Kidney tubule cell (primary cell): Measurements from ENCODE around the gene IL17RB.

Experiments
- DNase-seq: peaks from one replicate; pipeline ENCODE4 v3.0.0-alpha.2; 2018; ENCODE audit warnings: low spot score

IL17RB gene

GRCh38 chr3:53846134-53846850, at the start of gene IL17RB, which contains the start of gene CHDH:
IL17RB (plus strand) TSS chr3:53846568; CDS start chr3:53846589, 21 bp downstream.
CHDH (minus strand) TSS chr3:53846419; CDS start chr3:53824008, 22,411 bp downstream.
- DNase-seq, result peak; percentile 76

DNA sequence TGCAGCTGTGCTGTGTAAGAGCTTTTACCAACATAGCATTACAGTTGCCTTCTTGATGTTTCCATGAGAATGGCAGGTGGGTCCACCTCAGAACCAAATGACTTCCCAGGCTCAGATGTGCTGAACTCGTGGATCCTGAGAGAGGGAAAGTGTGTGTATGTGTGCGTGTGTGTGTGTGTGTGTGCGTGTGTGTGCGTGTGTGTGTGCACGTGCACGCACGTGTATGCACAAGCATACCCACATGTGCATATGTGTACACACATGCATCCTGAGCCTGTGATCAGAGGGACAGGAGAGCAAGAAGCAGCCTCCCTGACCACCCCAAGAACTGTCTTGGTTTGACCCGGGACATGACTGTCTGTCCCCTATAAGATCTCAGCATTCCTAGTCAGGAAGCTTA, 48.2 kb upstream of the IL17RB start:
- no peak for DNase-seq

DNA sequence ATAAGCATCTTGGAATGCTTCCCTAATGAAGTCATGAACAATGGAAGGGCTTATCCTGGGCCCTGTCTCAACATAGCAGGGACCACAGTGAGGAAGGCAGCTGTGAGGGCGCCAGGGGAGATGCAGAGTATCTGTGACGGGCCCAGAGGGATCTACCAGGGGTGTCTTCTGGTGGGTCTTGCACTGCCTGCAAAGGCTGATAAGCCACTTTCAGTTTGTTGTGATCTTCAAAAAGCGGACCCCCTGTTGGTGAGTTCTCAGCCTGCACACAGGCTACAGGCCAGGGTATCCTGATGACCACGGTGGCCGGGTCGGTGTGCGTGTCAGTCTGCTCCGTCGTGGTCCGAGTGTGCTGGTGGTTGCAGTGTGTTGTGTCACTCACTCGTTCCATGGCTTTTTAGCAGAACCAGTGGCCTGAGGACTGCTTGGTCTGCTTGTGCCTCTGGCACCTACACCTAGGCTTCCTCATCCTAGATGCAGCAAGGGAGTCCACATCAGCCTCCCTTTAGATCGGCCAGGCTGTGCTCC, 47.0 kb upstream of the IL17RB start:
- DNase-seq, result peak; percentile 28

DNA sequence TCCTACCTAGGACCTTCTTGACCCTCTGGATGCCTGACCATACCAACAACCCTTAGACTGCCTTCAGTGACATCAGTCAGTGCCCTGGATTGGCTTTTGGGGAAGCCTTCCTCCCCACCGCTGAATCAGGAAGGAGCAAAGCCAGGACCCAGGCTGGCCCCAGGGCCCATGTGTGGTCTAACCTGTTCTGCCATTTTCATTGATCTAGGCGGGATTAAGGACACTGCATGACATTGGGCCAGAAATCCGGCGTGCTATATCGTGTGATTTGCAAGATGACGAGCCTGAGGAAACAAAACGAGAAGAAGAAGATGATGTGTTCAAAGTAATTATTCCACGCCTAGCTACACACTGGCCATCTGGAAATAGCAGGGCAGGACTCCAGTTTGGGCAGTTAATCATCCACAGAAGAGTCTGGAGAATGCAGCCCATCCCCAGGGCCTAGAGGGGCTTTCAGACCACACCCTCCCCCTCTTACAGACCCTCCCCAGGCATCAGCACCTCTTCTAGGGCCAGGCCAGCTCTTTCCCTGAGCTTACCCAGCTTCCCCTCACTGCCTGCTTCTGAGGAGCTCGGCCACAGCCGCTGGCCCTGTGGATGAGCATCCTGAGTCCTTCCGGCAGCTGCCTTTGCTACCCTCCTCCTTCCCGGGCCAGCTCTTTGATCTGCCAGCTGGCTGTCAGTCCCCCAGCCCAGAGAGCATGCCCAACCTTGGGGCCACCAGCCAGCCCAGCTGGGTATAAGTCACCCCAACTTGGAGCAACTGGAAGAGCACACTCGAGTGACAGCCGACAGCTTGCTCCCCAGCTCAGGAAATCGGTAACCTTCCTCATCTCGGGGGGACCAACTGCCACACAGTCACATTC, 46.1 kb upstream of the IL17RB start:
- DNase-seq, result no peak

GRCh38 chr3:53801319-53801718, 45.0 kb upstream of the IL17RB start:
- no peak for DNase-seq

DNA sequence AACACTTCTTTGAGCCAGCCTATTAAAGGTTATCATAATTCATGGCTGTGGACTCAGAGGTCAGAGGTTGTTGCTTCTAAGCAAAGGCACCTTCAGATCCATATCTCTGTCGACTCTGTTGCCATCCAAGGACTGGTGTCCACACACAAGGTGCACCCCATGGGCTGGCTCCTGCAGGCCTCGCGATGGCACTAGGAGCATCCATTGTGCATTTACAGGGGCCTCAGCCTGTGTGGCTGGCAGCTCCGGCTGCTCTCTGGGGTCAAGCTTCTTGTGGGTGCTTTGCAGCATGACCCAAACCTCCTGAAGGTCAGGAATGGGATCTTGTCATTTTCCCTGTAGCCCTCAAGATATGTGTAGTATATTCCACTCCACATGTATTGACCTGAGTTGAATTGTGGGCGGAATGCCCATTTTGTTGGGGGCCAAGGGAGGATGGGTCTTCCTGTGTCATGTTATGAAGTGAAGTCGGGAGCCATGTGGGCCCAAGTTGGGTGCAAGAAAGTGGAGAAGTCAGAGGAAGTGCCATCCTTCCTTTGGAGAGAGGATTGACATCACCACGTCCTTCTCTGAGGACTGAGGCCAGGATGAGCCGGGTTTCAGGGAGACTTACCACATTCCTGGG, 44.0 kb upstream of the IL17RB start:
- no peak for DNase-seq

DNA sequence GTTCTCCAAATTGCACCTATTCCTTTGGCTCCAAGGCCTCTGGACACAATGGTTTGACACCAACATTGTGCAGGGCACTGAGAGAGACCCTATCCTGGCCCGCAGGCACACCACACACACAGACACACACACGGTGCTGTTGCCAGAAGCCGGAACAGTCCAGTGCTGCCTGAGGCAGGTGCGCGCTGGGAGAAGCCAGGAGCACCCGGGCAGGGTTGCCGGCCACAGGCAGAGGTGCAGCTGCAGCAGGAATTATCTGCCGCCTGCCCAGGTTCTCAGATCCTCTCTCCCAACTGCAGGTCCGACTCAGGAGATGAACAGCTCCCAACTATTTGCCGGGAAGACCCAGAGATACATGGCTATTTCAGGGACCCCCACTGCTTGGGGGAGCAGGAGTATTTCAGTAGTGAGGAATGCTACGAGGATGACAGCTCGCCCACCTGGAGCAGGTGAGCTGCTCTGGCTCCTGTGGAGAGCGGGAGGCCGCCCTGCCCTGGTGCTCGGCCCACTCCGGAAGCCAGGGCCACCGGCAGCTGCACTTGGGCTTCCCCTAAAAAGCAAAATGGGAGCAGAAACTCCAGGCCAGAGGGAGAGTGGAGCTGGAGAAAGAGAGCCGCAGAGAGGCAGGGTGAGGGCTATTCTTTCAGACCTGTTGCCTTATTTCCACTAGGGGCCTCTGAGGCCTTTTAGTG, 43.1 kb upstream of the IL17RB start:
- no peak for DNase-seq

GRCh38 chr3:53803816-53804695, 42.3 kb upstream of the IL17RB start:
- peak; percentile 50 for DNase-seq

GRCh38 chr3:53804697-53805462, 41.5 kb upstream of the IL17RB start:
- peak; percentile 93 for DNase-seq

DNA sequence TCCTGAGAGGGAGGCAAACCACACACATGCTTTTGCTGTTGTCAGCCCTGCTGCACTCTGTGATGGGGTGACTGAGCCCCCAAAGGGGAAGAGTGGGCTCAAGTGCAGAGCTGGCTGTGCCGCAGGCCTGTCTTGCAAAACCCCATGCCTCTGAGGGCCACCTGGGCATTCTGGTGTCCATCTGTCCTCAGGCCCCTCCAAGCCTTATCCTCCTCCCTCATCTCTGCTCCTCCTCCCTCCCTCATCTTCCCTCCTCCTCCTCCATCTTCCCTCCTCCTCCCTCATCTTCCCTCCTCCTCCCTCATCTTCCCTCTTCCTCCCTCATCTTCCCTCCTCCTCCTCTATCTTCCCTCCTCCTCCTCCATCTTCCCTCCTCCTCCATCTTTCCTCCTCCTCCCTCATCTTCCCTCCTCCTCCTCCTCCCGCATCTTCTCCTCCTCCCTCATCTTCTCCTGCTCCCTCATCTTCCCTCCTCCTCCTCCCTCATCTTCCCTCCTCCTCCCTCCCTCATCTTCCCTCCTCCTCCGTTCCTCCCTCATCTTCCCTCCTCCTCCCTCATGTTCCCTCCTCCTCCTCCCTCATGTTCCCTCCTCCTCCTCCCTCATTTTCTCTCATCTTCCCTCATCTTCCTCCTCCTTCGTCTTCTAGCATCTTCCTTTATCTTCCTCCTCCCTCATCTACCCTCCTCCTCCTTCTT, 40.8 kb upstream of the IL17RB start:
- DNase-seq, result no peak

DNA sequence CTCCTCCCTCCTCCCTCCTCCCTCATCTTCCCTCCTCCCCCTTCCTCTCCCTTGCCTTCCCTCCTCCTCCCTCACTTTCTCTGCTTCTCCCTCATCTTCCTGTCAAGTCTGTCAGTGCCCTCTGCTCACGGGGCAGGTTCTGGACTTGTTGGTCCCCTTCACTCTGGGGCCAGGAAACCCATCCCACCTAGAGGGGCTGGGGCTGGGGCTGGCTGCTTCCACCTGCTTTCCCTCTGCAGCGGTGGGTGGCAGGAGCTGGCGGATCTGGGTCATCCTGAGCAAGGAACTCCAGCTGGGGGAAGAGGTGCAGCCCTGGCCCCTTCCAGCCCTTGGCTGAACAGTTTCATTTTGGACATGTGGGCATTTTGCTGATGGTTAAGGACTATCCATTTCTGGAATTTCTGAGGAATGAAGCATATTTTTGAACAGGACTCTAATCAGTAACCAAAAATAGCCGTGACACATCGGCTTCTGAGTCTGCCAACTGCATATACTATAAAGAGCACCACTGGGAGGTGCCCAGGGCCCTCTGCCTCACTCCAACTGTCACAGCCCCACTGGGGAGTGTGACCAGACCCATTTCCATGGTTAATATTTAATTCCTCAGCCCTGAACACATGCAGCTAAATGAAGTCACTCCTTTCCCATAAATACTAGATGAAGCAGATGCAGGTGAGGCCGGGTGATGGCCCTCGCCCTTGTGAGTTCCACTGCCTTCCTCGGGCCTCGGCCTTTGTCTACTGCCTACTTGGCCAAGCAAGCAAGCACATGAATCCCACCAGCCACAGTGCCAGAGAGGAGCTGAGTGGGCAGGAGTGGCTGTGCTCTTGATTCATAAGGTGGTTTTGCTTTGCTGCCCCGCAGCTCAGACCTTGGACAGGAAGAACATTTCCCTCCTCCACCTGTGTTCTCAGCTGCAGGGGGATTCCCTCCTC, 39.9 kb upstream of the IL17RB start:
- DNase-seq, result peak; percentile 99

- no peak for DNase-seq
Observed at GRCh38 chr3:53807117-53807810, 39.1 kb upstream of the IL17RB start.

GRCh38 chr3:53808496-53808895, 37.9 kb upstream of the IL17RB start:
- DNase-seq, result no peak

GRCh38 chr3:53809267-53809666, 37.1 kb upstream of the IL17RB start:
- DNase-seq, result no peak

DNA sequence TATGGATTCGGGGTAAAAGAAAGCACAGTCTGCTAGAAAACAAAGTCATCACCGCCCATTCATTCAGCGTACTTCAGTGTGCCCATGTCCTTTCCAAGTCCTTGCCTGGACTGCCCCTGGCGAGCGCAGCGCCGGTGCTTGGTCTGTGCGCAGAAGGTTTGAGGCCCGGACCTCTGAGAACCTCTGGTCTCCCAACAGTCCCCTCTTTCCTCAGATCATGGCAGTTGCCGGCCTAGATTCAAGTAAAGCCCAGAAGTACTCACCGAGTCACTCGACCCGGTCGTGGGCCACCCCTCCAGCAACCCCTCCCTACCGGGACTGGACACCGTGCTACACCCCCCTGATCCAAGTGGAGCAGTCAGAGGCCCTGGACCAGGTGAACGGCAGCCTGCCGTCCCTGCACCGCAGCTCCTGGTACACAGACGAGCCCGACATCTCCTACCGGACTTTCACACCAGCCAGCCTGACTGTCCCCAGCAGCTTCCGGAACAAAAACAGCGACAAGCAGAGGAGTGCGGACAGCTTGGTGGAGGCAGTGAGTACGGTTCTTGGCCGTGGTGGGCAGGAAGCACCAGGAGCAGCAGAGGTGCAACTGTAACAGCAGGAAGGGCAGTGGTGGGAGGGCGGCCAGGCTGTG, 36.5 kb upstream of the IL17RB start:
- DNase-seq, result no peak

GRCh38 chr3:53811143-53811927, 35.0 kb upstream of the IL17RB start:
- DNase-seq, result no peak
